ENCODE data around the gene ACBD4.

- TF ChIP-seq, protein P1, sequence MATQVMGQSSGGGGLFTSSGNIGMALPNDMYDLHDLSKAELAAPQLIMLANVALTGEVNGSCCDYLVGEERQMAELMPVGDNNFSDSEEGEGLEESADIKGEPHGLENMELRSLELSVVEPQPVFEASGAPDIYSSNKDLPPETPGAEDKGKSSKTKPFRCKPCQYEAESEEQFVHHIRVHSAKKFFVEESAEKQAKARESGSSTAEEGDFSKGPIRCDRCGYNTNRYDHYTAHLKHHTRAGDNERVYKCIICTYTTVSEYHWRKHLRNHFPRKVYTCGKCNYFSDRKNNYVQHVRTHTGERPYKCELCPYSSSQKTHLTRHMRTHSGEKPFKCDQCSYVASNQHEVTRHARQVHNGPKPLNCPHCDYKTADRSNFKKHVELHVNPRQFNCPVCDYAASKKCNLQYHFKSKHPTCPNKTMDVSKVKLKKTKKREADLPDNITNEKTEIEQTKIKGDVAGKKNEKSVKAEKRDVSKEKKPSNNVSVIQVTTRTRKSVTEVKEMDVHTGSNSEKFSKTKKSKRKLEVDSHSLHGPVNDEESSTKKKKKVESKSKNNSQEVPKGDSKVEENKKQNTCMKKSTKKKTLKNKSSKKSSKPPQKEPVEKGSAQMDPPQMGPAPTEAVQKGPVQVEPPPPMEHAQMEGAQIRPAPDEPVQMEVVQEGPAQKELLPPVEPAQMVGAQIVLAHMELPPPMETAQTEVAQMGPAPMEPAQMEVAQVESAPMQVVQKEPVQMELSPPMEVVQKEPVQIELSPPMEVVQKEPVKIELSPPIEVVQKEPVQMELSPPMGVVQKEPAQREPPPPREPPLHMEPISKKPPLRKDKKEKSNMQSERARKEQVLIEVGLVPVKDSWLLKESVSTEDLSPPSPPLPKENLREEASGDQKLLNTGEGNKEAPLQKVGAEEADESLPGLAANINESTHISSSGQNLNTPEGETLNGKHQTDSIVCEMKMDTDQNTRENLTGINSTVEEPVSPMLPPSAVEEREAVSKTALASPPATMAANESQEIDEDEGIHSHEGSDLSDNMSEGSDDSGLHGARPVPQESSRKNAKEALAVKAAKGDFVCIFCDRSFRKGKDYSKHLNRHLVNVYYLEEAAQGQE (IDR thresholded peaks at IDR 0.05; ENCODE audit: low read depth) = no peak
- no peak for TF ChIP-seq TCF12 (IDR thresholded peaks at IDR 0.05; ENCODE audit: low read depth)
- no peak for TF ChIP-seq RAD21 (IDR thresholded peaks at IDR 0.05; ENCODE audit: low read depth)
- no peak for TF ChIP-seq EGR1 (IDR thresholded peaks at IDR 0.05)
- TF ChIP-seq, protein P2, sequence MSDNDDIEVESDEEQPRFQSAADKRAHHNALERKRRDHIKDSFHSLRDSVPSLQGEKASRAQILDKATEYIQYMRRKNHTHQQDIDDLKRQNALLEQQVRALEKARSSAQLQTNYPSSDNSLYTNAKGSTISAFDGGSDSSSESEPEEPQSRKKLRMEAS (IDR thresholded peaks at IDR 0.05) = no peak
- TF ChIP-seq EP300 (IDR thresholded peaks at IDR 0.05; ENCODE audit: borderline replicate concordance) = no peak
- TF ChIP-seq YY1 (IDR thresholded peaks at IDR 0.05; ENCODE audit: low read depth) = no peak
- no peak for TF ChIP-seq TEAD4 (IDR thresholded peaks at IDR 0.05)
- no peak for TF ChIP-seq CREB1 (IDR thresholded peaks at IDR 0.05; ENCODE audit: low read depth)
These were observed 18.2 kb upstream of the ACBD4 start for GRCh38 chr17:45117334-45117733.

Data from Ishikawa (cell line).